Stimulated activated naive CD4-positive, alpha-beta T cell (primary cell): ENCODE results near the gene GNGT1.

ENCODE experiments used
- DNase-seq, 6 experiments: peaks; one replicate each; lab custom pipeline; 2025; lab: John Stamatoyannopoulos, UW

Gene GNGT1

DNA sequence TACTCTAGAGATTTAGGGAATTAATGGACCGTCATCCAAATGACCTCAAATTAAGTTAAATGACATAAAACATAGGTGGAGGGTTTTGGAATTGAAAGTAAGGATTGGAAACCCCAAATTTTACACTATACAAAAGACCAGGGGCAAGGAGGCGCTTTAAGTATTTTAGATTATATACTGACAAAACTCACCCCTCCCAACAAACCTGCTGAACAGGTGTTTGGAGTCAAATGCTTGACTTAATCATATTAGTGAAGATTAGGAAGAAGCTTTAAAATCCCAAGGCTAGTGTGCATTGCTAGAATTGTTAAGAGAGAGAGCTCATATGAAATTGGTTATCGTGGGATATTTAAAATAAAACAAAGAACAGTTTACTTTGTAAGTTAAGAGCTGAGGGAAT is at the start of gene GNGT1:
Gene GNGT1 (plus strand): TSS at position 301 of the 400 bp plus-strand sequence. CDS start 180 bp downstream, outside the sequence.
- DNase-seq: no peak

DNA sequence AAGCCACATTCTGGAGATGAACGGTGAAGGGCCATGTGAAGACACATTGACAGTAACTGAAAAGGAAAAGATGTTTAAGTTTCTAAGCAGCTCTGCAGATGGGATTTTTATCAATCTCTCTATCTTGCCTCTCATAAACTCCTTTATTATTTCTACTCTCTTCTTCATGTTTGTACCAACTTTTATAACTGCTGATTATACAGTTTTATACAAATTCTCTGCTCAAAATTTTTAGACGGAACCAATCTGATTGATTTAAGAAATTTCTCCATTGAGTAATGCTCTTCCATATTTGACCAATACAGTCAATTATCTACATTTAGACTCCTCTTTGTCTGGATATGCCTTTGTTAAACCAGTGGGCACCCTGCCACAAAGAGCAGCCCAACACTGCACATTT is 47.5 kb upstream of the GNGT1 start:
- DNase-seq: no peak

DNA sequence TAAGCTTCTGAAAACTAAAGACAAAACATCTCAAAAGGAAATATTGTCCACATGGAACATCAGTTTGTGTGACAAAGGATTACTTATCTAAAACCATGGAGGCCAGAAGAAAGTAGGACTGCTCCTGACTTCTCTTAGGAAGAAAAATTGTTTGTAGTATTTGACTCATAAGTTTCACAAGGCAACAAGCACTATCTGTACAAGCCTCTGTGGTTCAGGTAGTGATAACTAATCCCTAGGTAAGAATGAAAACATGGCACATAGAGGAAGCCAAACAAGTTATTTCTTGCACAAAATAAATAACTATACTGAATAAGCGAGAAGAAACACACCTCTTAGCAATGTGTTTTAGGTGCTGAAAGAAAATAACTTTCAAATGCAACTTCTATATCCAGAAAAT is 46.1 kb upstream of the GNGT1 start:
- no peak for DNase-seq

DNA sequence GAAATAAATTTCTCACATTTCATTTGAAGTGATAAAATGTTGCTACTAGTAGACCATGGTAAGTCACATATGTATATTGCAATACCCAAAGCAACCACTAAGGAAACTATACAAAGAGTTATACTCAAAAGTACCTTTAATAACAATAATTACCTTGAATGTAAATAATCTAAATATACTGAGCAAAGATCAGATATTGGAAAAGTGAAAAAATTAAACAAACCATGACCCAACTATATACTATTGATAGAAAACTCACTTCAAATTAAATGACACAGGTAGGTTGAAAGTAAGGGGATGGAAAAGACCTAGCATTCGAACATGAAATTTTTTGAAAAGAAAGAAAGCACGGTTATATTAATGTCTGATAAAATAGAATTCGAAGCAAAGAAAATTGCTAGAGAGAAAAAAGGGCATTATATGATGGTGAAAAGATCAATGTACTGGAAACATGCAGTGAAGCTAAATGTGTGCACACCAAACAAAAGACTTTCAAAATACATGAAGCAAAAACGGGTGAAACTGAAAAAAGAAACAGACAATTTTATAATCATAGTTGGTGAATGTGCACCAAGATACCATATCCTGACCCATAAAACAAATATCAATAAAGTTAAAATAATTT is 44.9 kb upstream of the GNGT1 start:
- DNase-seq: no peak

DNA sequence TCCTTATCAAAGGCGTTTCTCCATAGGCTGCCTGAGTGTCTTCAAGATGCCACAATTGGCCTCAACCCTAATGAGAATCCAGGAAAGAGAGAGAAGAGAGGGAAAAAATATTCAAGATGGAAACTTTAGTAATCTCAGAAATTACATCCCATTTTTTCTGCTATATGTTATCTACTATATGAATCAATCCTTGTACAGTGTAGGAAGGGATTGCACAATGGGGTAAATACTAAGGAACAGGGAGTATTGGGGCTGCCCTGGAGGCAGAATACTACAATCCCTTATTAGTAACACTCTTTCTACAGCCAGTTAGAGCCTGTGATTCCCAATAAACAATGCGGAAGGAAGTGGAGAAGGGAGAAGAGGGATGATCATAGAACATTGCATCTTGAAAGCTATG is 43.7 kb upstream of the GNGT1 start:
- no peak for DNase-seq

DNA sequence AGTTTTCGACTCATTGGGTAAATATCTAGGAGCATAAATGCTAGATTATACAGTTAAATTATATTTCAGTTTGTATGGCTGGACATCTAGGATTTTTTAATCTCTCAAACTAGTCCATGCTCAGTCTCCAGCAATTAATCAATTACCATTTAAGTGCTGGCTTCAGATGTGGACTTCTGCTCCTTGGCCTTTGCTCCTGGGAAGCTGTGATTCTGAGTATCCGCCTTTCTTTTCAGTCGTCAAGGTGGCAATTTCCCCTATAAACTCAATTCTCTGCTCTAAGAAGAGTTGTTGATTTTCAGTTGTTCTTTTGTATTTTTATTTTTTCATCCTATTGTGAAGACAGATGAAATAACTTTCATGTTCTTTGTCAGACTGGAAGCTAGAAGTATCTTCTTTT is 39.5 kb upstream of the GNGT1 start:
- DNase-seq: no peak

DNA sequence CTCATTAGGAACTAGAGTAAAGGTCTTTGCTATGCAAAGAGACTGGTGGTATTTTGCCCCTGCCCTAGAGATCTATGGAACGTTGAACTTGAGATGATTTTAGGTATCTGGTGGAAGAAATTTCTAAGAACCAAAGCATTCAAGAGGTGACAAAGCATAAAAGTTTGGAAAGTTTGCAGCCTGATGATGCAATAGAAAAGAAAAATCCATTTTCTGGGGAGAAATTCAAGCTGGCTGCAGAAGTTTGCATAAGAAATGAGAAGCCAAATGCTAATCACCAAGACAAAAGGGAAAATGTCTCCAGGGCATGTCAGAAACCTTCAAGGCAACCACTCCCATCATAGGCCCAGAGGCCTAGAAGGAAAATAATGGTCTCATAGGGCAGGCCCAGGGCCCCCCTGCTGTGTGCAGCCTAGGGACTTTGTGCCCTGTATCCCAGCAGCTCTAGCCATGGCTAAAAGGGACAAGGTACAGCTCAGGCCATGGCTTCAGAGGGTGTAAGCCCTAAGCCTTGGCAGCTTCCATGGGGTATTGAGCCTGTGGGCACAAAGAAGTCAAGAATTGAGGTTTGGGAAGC is 32.3 kb upstream of the GNGT1 start:
- no peak for DNase-seq

DNA sequence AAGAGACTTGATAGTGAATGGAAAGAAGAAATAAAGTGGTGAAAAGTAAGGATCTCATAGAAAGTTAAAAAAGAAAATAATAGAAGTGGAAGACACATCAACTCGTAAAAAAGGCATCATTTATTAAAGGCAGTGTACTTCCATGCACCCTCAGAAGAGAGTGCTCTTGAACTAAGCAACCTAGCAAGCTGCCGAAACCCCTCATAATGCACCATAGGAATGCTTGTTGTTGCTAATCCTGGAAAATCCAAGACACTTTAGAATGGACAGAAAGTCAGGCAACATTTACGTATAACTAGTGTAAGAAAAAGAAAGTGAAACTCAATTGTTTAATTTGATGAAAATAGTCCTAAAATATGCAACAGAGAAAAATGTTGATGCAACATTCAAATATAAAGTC is 28.6 kb upstream of the GNGT1 start:
- no peak for DNase-seq

DNA sequence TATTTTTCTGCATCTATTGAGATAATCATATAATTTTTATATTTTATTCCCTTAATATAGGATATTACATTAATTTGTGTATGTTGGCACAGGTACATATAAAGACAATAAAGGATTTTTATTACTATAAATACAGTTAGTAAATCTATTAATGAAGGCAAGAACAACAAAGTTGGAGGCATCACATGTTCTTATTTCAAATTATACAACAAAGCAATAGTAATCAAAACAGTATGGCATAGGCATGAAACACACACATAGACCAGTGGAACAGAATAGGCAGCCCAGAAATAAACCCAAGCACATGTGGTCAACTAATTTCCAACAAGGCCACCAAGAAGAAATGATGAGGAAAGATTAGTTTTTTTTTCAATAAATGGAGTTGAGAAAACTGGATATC is 27.0 kb upstream of the GNGT1 start:
- no peak for DNase-seq

DNA sequence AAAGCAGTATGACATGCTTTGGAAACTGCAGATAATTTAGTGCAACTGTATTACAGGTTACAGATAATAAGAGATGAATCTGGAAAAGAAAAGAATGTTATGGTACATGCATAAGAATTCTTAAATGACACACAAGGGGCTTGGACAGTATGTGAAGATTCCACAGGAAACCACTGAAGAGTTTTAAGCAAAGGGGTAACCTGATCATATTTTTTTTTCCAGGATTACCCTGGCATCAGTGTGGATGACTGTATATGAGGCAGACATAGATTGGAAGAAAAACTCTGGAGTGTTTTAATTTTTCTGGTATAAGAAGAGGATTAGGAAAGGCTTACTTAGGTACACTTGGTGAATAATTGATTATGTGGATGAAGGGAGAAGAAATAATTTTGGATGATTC is 23.9 kb upstream of the GNGT1 start:
- DNase-seq: no peak

DNA sequence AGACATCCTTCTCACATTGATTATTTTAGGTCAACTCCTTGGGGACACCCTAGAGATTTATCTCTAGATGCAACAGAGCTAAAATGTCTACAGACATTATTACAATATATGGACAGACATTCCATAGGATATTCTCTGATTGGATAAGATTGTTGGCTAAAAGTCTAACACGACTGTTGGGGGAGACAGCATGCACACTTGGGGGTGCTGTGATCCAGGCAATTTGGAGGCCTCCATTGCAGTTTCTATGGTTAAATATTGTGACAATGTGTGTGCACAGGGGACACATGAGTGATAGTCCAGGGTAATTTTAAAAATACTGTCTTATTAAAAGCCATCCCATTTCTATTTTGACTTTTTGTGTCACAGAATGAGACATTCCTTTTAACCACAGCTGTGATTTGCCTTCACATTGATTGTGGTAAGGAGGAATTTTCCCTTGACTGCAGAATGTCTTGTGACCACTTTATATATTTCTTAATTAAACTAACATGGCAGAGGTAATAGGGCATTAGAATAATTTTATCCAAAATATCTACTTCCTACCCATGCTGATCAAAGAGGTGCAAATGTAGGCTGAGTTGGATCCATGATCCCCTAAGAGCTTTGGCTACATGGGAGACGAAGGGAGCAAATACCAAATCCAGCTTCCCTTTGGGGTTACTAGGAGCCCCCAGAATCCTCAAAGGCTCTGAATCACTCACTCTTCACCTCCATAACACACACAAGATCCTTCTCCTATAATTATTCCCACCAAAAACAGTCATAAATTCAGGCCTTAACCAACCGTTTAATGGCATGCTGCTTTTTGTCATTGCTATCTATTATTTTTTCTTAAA is 23.1 kb upstream of the GNGT1 start:
- DNase-seq: no peak

DNA sequence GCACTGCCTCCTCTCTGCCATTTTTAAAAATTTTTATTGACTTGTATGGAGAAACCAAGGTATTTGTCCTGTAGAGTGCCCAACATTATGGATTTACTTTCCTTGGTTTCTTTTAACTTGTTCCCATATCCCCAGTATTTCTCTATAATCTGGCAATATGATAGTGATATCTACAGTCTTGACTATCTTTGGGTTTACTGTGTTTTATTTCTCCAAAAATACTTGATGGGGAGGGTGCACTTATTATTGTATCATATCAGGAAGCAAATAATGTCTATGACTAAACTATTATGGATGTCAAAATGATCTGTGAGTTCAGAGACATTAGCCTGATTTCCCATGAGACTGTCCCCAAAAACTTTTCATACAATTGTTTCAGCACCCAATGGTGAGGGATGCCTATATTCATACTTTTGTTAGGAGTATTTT is 22.4 kb upstream of the GNGT1 start:
- DNase-seq: no peak

DNA sequence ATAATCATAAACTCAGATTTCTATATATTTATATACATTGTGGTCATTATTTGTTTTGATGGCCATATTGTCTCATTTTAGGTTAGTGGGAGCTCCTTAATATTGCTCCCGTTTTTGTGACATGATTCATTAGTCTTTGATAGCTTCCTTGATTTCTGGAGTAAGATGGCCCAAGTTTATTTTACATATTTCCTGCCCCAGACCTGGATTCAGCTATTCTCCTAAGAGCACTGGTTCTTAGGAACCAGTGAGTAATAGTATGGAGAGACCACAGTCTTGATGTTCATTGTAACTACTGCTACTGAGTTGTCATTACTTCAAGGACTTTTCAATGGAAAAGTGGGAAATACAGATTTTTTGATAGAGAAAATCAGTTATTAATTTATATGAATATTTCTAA is 21.8 kb upstream of the GNGT1 start:
- no peak for DNase-seq

DNA sequence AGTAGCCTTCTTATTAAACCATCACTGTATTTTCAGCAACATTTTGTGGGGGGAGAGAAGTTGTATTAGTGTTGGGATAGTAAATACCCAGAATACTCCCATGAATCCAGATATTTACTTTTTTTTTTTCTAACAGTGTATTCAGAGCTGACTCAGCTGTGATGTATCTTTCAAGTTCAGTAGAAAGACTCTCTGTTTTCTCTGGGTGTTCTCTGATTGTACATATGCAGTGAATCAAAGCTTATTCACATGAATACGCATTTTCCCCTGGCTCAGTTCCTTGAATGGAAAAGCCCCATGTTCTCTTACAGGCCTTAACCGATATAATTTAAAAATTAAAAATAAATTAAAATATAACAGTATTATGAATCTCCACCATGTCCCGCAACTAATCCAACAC is 17.1 kb upstream of the GNGT1 start:
- no peak for DNase-seq

DNA sequence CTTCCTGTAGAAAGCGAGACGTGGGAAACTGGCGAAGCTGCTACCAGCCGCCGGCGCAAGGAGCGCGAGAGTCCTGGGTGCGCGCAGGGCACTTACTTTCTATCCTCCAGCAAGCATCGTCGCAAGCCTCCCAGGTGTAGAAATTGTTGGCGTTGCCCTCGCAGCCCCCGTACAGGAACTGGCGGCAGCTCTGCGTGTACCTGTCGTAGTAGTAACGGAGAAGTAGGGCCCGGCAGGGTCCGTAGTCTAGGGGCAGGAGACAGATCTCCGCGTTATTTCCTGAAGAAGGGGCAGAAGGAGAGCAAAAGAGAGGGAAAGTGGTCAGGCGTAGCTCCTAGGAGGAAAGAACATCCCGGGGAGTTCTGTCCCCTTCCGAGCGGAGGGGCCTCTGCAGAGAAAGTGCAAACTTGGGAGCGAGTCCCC is 16.3 kb upstream of the GNGT1 start:
- DNase-seq: no peak

DNA sequence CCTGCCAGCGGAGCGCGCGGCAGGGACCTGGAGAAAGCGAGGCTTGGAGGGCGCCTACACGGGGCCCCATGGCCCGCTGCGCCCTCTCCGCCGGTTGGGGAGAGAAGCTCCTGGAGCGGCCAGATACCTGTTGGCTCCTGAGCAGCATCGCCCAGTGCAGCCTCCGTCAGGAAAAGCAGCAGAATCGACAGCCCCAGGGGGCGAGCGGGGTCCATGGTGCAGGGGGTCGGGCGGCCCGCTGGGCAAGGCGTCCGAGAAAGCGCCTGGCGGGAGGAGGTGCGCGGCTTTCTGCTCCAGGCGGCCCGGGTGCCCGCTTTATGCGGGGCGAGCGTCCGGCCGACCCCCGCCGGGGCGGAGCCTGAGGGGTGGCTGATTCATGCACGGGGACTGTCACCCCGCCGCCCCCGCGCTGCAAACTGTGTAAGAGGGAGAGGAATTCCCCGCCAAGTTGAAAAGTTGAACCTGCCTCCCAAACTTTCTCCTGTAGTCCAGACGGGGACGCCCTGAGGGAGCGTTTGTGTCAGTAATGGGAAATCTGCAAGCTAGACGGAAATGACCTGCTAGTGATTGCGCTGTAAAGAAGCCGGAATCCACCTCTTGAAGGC is 15.8 kb upstream of the GNGT1 start, which contains the start of gene TFPI2:
Gene TFPI2 (minus strand): TSS at position 290 of the 605 bp plus-strand sequence. CDS start 75 bp downstream, at position 215.
- no peak for DNase-seq

DNA sequence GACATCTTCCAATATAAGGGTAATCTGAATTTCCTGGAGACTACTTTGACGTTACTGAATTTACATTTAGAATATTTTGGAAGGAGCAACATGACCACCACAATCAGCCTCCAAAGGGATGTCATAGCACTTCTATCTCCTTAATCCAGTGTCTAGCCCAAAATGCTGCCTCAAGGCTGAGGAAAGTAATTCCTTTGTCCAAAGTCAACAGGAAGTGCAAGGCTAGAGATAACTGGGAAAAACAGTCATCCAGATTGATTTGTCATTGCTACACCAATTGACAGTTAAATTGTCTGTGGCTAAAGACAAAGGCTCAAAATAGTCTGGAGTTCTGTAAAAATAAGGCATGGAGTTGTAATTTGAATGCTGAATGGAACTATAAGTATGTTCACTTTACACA is 11.9 kb upstream of the GNGT1 start:
- DNase-seq: no peak

DNA sequence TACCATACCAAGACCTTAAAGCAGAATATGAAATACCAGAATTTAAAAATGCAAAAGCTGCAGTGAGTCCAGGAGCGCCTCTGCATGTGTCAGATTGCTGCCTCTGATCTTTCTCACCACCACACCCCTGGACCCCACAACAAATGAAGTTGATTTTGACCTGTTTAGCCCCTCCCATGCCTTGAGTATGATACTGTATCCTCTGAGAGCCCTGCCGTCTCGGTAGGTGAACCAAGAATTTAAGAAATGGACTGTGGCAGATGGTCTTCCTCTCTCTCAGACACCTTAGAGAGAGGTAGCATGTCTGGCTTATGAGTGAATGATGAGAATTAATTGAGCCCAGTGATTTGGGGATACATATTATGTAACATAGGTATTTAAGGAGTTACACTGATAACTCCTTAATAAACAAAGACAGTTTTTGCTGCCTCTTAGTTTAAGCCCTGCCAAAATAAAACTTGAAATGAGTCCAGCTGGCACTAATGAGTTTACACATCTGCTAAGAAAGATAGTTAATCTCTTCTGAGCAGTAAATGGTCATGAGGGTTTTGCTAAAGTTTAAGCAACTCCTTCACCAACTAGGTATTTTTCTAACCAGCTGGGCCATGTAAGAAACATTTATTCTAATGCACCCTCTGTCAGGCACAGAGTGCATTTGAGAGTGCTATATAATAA is 11.3 kb upstream of the GNGT1 start:
- DNase-seq: no peak

DNA sequence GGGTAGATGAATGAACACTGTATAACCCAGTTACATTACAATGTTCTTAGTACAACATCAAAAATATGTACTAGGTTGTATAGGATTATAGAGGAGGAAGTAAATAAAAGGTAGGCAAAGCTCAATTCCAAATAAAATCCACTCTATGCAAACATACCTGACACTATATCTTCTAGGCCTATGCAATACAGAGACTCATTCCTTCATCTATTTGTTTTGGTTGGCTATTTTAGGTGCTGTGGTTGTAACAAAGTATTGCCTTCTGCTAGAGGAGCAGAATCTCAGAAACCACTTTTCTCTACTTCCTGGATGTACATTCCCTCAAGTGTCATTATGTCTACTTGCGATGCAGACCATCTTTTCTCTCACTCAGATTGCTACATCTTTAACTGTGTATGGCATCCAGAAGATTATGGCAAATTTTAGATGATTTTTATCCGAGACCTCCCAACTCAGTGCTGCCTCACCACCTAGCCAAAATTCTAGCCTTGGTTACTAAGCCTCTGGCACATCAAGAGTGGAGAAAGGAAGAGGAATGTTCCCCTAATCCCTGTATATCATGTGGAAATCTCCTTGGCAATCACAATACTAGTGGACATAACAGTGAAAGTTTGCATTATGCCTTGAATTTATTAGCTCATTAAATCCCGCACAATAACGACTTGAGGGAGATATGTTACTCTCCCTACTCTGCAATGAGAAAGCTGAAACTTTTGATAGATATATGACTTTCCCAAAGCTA is 10.3 kb upstream of the GNGT1 start:
- DNase-seq: no peak

DNA sequence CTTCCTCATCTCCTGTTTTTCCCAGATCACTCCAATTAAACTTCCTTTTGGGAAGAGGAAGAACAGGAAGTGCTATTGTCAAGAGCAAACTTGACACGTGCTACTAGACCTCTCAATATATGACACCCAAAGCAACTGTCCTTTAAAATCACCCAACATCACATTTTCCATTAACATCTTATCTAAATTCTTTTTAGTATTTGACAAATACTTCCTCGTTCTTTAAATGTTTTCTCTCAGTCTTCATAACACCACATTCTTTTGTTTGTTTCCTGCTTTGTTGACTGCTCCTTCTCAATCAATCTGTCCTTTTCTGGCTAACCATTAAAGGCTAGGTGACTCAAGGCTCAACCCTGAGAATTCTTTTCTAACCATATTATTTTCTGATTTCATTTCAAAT is 8.7 kb upstream of the GNGT1 start:
- DNase-seq: no peak

DNA sequence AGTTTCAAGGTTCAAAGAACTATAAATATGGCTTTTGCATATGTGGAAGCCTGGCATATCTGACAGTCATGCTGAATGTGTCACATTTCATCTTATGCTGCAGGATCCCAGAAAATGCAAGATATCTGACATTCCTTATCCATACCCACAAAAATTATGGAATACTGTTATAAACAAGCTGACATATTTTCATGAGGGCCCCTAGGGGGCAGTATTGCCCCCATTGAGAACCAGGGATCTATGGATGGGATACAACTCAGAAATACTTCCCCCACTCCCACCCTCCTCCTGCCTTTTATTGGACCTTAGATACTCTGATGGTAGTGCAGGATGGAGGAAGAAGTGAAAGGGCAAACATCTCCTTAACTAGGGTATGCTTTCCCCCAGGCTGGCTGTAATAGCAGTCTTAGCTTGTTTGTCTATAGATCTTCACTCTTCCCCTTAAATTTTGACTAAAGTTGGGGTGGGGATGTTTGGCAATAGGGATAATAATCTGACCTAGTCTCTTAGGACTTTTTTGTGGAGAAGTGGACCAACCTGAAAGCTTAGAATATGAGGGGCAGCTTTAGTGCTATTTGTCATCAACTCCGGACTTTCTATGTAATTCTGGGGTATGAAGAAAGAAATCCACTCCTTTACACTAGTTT is 3.5 kb upstream of the GNGT1 start:
- DNase-seq: no peak
